Stimulated activated CD4-positive, alpha-beta T cell treated with anti-CD3 and anti-CD28 coated beads, Interleukin-2, amount 100 ng/mL, for 24 hours (primary cell): ENCODE measurements around the gene KCNIP1.

ENCODE experiments used
- DNase-seq, 2 donors: peaks; one replicate each; pipeline ENCODE4 v3.0.0-alpha.2; 2020

The KCNIP1 gene

GRCh38 chr5:170509348-170509660, 5.5 kb downstream of the KCNIP1 start:
- no peak for DNase-seq

DNA sequence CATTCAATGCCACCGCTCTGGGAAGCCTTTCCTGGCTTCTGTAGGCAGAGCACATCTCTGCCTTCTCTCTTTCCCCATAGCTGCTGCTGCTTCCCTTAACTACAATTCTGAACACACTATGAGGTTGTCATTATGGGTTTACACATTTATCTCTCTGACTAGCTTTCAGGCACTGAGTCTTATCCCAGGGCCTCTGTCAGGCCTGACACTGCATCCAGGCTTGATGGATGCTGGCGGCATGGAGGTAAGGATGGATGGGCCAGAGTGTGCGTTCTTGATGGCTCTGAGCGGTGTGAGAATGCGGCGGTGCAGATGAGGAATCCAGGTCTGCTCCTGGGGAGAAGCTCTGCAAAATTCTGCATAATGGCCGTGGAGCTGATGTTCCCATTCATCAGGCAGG, 6.3 kb downstream of the KCNIP1 start:
- DNase-seq = no peak

DNA sequence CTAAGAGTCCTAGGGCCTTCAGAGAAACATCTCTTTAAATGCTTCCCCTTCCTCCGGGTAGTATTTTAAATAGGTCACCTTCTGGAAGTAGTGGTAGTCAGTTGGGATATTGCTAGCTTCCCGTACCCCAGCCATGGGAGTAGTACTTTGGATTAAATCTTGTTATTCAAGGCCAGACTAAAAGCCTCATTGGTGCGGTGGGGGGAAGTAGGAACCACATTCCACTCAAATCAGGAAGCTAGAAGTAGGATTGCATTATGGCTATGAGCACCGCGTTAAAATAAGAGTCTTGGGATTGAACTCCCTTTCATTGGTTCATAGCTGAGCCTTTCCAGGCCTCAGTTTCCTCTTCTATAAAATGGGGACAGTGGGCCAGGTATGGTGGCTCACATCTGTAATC, 6.7 kb downstream of the KCNIP1 start:
- no peak for DNase-seq

DNA sequence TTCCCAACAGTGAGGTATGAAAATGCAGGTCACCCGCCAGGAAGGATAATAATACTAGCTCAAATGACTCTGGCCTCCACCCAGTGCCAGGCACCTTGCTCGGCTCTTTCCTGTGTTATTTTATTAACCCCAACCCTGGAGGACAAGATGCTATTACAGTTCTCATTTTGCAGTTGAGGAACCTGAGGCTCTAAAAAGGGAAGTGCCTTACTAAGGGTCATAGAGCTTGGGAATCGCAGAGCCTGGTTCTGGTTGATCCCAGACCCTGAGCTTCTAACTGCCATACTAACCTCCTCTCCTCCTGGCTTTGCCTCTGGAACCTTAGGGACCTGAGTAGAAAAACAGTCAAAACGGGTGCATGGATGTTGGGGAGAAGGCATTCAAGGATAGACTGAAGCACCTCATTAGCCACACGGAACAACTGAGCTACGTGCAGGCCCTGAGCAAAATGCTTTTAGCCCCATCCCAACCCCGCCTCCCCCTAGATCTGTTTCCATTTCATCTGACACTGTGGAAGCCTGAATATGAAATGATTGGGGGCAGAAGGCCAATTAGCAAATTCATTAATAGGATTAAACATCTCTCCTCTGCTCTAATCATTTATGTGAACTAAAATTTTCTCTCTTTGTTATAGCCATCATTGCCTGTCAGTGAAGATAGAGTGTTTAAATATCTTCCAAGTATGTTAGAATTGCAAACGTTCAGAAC, 7.9 kb downstream of the KCNIP1 start:
- DNase-seq = no peak

GRCh38 chr5:170513856-170514525, 10.2 kb downstream of the KCNIP1 start:
- DNase-seq = no peak

GRCh38 chr5:170517411-170517810, 13.6 kb downstream of the KCNIP1 start:
- no peak for DNase-seq

- DNase-seq = no peak
Measured at GRCh38 chr5:170518277-170518676, 14.5 kb downstream of the KCNIP1 start.

DNA sequence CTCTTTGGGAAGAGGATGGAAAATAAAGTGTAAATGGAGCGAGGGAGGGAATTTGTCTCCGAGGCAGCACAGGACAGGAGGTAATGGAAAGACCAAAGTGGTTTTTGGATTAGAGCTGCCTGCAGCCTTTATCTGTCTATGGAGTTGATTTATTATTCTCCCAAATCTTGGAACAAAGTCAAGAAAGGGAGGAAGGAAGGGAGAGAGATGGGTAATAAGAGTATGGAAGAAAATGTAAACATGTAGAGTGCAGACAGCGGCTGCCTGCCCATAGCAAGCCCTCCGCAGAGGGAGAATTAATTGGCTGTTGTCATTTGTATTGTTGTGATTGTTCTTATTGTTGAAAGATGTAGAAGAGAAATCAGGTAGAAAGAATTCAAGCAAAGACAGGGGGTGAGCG, 15.7 kb downstream of the KCNIP1 start:
- DNase-seq = no peak

- no peak for DNase-seq
Measured at GRCh38 chr5:170520372-170520771, 16.6 kb downstream of the KCNIP1 start.

DNA sequence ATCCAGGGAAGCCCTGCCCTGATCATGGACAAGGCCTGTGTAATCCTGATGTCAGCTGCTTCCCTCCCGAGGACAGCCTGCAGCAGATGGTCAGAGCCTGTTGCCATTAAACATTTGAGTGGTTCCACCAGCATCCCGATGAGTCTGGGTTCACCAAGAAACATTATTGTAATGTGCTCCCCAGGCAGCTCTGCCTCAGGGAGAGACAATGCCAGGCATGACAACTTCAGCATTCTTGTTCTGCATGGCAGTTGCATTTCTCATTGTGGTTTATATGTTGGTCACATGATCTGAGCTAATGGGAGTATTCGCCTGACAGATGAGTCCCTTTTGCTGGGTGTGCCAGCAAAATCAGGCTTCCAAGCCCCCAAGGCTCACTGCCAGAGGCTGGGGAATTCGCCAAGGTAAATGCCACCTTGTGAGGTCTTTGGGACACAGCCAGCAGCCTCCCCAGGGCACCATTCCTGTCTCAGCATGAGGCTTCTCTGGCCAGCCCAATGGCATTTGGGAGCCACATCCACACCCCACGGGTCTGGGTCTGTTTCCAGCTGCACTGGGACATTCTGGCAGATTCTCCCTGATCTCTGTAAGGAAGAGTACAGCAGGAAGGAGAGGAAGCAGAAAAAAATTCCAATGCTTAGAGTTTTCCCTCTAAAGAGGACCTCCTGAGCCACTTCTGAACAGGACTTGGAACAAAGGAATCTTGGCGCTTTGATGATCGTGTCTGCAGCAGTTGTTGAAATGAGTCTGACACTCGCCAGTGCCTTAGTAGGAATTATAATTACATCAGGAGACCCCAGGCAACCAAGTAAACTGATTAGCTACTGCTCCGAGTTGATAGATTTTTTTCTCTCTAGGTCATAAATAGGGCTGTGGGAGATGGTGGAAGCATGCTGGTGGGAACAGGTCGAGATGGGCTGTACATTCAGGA, 18.7 kb downstream of the KCNIP1 start:
- DNase-seq = no peak

DNA sequence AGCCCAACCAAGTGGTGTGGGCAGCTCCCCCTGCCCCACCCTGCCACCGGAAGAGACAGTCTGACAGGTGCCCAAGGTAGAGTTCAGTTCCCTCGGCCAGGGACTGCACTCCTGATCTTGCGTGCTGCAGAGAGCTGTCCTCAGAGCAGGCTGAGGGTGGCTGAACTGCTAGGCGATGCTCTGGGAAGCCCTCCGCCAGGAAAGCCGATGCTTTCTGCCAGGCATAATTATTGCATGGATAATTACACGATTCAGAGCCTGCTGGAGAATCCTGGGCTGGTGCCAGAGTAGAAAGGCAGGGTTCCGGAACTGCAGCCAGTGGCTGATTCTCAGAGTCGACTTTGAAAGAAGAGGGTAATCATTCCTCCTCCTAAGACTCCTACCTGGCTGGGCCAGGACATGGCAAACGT, 19.3 kb downstream of the KCNIP1 start:
- no peak for DNase-seq

- DNase-seq = no peak
Measured at GRCh38 chr5:170523830-170524229, 20.0 kb downstream of the KCNIP1 start.

DNA sequence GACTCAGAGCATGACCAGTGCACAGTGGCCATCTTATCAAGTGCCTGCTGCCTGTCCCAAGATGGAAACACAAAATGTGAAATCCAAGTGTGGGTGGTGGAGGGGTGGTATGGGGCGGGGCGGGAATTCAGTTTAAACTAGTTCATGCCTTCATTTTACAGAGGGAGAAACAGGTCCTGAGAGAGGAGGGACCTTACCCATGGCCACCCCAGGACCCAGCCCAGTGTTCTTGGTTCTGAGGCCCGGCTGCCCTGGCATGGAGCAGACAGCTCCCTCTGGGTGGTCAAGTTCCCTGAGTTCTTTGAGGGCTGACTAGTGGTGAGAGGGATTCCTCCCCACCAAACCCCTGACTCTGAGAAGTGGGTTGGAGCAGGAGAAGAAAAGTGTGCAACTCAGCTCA, 20.8 kb downstream of the KCNIP1 start:
- no peak for DNase-seq

DNA sequence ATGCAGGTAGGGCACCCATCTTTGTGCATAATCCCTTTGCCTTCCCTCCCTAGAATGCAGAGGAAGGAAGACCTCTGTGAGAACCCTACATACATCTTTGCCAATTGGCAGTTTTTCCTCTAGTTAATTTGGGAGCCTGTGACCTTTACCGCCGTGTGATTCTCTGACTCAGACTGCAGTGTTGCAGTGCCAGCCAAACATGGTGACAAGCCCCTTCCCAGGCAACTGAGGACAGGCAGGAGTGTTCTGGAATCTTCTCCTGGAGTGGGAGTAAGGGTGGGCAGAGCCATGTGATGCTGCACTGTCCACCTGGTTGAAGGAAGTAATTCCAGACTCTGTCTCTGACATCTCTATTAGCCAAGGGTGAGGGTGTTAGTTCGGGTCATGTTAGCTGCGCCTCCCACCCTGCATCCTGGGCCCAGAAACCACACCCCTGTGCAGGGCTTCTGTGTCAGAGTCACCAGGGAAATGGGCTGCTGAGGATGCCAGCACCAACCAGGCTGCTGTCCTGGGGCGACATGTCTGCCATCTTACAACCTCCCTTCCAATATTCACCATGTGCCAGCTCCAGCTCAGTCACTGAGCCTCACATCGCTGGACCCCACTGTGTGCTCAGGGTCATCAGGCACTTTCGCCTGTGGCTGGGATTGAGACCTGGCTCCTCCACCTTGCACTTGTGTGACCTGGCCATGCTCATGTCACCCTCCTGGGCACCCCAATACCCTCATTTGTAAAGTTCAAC, 21.8 kb downstream of the KCNIP1 start:
- no peak for DNase-seq

DNA sequence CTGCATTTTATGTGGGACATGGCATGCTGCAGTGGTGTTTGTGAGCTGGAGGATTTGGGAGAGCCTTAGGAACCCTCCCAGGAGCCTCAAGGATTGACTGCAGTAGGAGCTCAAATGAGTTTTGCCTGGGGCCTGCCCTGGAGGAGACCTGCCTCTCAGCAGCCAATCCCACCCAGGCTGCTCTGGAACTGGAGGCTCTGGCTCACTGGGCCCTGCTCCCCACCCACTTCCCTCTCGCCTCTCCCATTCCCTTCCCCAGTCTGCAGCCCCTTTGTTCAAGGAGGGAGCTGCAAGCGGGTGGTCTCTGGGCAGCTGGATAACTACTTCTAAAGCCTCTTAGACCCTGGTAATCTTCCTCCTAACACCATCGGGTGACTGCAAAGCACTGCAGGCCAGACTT, 24.2 kb downstream of the KCNIP1 start:
- no peak for DNase-seq

DNA sequence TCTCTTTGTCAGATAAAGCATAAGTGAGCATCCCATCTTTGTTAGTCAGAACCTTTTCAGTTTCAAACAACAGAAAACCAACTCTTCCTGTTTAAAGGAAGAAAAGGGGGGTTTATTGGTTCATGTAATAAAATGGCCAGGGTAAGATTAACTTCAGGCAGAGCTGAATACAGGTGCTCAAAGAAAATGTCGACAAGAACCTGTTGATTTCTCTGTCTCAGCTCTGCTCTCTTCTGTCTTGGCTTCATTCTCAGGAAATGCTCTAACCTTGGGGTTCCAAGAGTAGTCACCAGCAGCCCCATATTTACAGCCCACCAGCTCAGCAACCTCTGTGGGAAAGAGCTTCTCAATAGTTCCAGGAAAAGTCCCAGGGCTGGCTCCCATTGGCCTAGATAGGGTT, 25.2 kb downstream of the KCNIP1 start:
- DNase-seq = no peak

DNA sequence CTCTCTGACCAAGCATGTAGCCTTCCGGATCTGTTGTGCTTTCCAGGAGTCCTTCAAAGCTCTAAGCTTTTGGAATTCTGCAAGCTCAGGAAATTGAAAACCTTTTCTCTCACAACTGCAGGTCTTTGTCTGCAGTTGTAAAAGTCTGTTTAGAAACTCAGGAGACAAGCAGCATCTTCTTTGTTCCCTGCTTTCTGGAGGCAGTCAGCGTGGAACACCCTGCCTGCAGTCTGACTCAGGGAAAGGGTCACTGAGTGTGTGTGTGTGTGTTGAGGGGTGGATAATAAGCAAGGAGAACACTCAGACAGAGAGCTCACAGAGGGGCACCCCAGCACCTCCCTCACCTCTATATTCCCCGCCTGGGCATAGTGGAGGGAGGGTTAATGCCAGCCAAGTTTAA, 29.1 kb downstream of the KCNIP1 start:
- no peak for DNase-seq

- no peak for DNase-seq
Measured at GRCh38 chr5:170533383-170533782, 29.6 kb downstream of the KCNIP1 start.

GRCh38 chr5:170534177-170534576, 30.4 kb downstream of the KCNIP1 start:
- no peak for DNase-seq

DNA sequence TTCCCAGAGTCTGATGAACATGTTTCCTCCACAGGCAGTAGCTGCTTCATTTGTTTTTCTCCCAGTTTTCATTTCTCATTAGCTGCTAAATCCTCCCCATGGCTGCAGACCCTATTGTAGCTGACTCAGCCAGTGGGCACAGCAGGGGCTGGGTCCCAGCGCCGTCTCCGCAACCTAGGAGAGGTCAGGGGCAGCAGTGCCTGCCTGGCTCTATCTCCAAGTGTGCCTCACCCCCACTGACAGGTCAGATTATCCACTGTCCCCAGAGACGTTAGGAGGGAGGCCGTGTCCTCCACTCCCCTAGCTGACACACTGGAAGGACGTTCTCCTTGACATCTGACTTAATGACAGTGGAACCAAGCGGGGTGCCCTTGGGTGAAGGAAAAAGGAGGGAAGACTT, 31.1 kb downstream of the KCNIP1 start:
- no peak for DNase-seq

DNA sequence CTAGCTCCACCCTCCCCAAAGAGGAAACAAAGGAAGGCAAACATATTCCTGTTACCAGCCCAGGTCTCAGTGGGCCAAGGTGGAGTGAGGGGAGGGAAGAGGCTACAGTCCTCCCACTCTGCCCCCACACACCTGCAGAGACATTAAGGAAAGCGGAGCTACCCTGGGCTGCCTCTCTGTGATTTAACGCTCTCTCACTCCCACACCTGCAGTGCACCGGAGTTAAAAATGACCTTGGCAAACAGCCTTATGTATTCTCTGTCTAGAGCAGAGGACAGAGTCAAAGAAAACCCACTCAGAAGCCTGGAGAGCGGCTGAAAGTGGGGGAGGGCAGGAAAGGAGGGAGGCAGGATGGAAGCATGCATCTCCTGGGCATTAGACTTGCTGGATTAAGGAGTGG, 32.7 kb downstream of the KCNIP1 start:
- no peak for DNase-seq

GRCh38 chr5:170537451-170538095, 33.8 kb downstream of the KCNIP1 start:
- no peak for DNase-seq

GRCh38 chr5:170538096-170538465, 34.3 kb downstream of the KCNIP1 start:
- no peak for DNase-seq
